GM19467 (cell line): ENCODE data around the gene SGO1.
A peak's percentile ranks its signal among the peaks of the same experiment; 100 is the strongest.
"Not testable (repeated sequence)": the region's sequence is repeated elsewhere in the genome, so short reads cannot be mapped to it uniquely, and the experiment has no call there.

Source experiments
- ATAC-seq: cut with Tn5 transposase; IDR thresholded peaks from one replicate; pipeline ENCODE4 v1.9.1; 2021; ENCODE audit warnings: mild to moderate bottlenecking, moderate library complexity; ENCODE audit not compliant: unreplicated experiment

The SGO1 gene

DNA sequence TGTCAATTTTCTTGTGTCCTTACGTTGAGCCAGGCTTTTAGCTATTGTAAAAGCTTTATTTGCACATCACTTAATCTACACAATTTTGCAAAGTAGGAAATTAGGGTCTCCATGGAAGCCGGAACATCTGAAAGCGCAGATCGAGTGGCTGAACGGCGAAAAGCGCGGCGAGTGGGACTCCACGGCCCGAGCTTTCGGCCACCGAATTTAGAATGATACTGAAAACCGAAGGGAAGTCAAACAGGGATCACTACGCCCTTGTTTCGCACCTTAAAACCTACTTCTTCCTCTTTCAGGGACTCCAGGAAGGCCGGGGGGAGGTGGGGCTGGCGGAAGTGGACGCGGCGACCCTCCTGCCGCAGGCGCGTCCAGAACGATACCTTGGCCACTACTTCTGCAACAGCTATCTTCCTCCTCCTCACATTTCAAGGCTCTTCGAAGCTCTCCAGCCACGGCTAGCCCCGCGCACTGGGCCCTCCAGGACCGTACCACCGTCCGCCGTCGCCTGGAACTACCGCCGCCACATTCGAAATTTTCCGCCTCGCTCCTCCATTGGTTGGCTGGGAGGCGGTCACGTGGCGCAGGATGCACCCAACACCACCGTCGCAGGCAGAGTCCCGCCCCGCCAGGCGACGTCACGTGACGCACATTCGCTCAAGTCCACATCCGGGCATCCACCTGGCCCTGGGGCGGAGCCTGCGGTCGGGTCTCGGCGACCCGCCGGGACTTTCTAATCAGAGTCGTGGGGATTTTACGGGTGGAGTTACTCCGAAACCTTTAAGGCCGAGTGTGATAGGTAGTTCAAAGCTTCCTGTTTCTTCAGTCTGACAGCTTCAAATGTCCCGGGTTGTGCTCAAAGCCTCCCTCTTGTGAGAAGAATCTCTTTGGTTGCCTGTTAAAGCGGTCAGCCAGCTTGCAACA, at the start of gene SGO1:
TSS of gene SGO1 (minus strand) at position 528 of the 921 bp plus-strand sequence. CDS start 2,179 bp downstream, outside the sequence.
- peak; percentile 96 for ATAC-seq

DNA sequence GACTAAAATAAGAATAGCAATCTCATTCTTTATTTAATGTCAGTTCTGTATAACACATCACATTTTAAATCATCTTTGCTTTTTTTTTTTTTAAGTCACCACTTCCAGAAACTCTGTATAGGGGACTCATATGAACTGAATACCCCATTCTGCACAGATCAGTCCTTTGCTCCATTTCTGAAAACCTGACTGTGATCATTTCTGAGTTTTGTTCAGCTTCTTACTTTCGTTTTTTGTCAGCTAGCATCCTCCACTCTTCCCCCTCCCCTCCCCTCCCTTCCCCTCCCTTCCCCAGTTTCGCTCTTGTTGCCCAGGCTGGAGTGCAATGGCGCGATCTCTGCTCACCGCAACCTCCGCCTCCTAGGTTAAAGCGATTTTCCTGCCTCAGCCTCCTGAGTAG, 49.8 kb upstream of the SGO1 start:
- ATAC-seq, result no peak

DNA sequence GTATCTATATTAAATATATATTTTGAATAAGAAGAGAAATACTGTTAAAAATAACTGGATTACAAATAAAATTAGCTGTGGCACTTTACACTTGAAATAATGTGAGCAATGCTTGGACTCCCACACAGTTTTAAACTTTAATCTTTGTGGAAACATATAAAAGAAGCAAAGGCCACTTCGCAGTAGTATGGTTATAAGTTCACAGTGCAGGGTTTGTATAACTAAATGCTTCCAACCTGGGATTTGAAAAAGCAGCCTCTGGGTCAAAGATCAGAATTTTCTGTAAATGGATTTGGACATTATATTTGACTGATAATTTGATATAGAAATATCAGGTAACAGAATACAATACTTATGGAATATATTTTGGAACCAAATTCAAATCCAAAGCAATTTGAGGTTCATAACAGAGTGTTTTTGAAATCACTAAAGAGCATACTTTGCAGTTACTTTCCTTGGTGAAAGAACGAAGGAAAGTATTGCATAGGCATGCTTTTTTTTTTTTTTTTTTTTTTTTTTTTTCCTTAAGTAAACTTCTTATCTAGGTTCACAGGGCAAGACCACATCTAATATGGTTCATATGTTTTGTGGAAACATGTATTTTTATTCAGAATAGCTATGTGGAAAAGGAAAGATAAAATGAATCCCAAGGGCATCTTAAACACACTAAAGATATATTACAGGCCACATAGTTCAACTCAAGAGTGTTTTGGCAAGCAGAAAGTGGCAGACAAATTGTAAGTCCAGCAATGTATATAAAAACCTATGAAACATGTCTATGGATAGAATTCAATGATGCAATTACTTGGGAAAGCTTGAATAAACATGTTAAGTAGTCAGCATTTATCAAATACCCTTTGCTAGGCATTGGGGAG, 47.1 kb upstream of the SGO1 start:
- ATAC-seq, result no peak

DNA sequence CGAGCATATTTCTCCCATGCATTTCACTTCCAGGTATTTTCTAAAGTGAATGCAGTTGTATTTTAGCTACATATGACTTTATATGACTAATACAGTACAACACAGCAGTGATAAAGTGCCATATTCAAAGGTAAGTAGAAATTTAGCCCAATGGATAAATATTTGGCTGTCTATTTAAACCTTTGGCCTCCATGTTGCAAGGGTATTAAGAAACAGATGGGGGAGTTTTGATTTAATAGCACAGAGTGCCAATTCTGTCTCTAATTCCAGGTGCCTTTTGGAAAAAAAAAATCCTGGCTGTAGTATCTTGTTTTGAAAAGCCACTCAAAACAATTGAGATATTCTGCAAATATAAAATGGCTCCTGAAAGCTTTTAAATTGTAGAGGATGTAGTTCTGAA, 44.9 kb upstream of the SGO1 start:
- no peak for ATAC-seq

DNA sequence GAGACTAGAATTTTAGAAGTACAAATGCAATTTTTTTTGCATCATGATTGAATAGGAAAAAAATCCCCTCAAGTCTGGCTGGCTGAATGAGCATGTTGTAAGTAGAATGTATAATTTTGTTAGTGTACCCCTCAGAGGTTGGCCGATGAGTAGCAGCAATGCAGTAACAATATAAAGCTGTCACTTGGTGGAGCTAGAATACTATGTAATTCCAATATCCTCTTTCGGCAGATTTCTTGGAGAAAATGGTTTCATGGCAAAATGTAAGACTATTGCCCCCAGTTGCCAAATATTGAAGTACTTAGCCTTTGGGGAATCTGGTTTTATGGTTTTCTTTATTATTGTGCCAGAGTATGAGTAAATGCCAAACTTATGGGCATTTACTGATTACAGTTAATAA, 39.8 kb upstream of the SGO1 start:
- ATAC-seq, result no peak

DNA sequence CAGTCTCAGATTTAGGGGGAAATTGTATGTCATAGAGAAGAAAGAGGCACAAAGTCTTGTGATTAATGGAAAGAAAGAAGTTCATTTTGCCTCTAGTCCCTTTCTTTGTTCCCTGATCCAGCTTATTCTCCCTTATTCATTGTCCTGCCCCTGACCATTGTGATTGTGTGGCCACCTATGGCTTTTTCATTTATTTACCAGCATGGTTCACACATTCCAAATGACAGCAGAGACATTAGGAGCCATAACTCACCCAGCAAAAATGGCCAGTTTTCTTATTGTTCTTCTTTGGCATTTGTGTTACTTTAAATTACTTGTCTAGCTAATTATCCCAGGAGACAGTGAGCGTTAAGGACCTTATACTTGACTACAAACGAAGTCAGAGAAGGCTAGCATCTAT, 36.3 kb upstream of the SGO1 start:
- no peak for ATAC-seq

DNA sequence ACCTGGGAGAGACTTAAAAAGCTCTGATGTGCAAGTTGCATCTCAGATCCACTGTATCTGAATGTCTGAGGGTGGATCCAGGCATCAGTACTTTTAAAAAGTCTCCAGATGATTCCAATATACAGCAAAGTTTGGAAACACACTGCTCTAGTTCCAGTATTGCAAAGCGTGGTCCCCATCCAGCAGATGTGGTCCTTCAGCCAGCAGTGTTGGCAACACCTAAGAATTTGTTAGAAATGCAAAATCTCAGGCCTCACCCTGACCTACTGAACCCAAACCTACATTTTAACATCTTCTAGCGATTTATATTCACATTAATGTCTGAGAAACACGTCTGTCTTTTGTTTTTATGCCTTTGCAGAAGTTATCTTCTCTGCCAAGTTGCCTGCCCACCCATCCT, 32.2 kb upstream of the SGO1 start:
- no peak for ATAC-seq

DNA sequence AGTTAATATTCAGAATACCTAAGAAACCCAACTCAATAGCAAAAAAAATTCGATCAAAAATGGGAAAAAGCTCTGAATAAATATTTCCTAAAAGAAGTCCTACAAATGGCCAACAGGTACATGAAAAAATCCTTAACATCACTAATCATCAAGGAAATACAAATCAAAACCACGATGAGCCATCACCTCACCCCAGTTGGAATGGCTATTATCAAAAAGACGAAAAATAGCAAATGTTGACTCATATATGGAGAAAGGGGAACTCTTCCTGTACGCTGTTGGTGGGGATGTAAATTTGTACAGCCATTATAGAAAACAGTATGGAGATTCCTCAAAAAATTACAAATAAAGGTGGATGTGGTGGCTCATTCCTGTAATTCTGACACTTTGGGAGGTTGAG, 29.6 kb upstream of the SGO1 start:
- no peak for ATAC-seq

DNA sequence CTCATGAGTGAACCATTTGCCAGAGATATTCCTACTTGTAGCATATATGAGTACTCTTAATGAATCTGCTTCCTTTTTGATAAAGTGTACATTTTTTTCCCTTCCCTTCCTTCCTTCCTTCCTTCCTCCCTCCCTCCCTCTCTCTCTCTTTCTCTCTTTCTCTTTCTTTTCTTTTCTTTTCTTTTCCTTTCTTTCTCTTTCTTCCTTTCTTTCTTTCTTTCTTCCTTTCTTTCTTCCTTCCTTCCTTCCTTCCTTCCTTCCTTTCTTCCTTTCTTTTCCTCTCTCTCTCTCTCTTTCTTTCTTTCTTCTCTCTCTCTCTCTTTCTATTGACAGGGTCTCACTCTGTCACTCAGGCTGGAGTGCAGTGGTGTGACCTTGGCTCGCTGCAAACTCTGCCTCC, 27.5 kb upstream of the SGO1 start:
- ATAC-seq, result not testable (repeated sequence)

DNA sequence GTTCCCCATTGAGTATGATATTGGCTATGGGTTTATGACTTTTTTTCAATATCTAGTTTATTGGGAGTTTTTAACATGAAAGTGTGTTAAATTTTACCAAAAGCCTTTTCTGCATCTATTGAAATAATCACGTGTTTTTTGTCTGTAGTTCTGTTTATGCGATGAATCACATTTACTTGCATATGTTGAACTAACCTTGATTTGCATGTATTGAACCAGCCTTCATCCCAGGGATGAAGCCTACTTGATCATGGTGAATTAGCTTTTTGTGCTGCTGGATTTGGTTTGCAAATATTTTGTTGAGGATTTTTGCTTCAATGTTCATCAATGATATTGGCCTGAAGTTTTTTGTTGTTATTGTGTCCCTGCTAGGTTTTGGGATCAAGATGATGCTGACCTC, 21.9 kb upstream of the SGO1 start:
- not testable (repeated sequence) for ATAC-seq

DNA sequence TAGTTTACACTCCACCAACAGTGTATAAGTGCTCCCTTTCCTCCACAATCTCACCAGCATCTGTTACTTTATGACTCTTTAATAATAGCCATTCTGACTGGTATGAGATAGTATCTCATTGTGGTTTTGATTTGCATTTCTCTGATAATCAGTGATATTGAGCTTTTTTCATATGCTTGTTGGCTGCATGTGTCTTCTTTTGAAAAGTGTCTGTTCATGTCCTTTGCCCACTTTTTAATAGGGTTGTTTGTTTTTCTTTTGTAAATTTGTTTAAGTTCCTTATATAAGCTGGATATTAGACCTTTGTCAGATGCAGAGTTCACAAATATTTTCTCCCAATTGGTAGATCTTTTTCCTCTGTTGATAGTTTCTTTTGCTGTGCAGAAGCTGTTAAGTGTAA, 19.9 kb upstream of the SGO1 start:
- not testable (repeated sequence) for ATAC-seq

DNA sequence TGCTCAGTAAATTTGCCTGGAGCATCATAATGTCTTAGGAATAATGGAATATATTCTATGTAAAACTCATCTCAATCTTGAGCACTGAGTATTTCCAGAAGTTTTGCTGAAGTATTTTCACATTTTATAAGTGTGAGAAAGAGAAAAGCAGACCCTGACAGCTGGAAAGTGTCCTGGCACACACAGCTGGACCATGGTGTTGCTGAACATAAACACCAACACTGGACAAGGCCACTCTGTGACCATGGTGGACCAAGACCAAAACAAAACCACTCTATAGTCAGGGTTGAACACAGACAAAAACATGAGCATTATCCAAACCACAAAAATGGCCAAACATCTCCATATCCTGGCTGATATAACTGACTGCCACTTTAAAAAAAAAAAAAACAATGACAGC, 15.1 kb upstream of the SGO1 start:
- no peak for ATAC-seq

DNA sequence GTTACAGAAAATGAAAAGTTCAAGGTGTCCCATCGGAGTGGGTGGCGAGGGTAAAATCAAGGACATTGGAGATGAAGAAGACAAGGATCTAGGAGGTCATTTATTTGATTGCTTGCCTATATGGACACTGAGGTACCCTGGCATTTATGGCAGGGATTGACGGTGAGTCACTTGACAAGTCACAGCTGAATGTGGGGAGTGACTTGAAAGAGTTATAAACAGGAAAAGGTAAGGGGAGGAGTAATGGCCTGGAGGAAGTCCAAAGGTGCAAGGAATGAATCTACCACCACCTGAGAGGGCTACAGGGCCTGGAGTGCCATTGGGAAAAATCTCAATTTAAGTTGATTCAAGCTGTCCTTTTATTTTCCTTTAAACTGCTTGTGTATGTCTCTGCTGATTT, 11.8 kb upstream of the SGO1 start:
- no peak for ATAC-seq

DNA sequence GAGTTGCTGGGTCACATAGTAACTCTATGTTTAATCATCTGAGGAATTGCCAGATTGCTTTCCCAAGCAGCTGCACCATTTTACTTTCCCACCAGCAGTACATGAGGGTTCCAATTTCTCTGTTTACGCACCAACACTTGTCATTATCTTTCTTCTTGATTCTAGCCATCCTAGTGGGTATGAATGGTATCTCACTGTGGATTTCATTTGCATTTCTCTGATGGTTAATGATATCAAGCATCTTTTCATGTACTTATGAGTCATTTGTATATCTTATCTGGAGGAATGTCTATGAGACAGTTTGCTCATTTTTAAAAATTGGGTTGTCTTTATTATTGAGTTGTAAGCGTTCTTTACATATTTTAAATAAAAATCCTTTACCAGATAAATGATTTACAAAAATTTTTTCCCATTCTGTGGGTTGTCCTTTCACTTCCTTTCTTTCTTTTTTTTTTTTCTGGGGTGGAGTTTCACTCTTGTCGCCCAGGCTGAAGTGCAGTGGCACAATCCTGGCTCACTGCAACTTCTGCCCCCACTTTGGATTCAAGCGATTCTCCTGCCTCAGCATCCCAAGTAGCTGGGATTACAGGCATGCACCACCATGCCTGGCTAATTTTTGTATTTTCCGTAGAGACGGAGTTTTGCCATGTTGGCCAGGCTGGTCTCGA, 8.9 kb upstream of the SGO1 start:
- ATAC-seq, result no peak

DNA sequence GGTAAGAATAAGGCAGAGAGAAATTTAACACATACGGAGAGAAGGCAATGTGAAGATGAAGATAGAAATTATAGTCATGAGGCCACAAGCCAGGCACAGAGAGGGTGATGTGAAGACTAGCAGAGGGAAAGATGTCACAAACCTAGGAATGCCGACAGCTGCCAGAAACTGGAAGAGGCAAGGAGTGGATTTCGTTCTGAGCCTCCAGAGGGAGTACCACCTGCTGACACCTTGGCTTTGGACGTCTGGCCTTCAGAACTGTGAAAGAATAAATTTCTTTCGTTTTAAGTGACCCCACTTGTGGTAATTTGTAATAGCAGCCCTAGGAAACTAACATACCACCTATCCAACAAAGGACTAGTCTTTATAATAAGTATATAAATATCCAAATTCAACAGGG, 5.0 kb upstream of the SGO1 start:
- no peak for ATAC-seq

DNA sequence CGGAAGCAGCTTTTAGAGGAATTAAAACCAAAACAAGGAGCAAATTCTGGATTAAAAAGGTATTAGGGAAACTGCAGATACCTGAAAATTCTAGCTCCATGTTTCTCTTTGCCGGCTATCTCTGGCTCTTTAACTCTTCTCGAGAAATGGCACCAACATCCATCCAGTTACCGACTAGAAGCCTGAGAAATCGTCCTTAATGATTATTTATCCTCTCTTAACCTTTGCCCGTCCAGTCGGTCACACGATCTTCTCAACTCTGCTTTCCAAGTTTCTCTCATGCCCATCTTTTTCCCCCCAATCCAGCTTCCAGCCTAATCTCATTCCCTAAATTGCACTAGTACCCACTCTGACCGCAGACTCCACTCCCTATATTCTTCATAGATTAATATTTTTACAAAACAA, 596 bp upstream of the SGO1 start:
- ATAC-seq, result peak; percentile 2

DNA sequence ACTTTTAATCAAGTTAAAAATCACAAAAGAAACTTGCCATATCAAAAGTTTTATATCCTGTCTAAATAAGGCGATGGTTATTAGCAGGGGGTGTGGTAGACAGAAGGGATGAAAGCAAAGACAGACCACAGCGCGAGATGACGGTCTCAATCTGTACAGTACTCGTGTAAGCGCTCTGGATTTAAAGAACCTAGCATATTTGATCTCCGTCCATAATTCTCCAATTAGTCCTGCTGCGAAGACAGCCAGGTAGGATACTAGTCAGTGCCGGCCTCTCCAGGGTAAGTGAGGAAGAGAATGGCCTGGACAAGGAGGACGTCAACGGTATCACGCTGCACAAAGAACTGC, 701 bp downstream of the SGO1 start:
- peak; percentile 12 for ATAC-seq

DNA sequence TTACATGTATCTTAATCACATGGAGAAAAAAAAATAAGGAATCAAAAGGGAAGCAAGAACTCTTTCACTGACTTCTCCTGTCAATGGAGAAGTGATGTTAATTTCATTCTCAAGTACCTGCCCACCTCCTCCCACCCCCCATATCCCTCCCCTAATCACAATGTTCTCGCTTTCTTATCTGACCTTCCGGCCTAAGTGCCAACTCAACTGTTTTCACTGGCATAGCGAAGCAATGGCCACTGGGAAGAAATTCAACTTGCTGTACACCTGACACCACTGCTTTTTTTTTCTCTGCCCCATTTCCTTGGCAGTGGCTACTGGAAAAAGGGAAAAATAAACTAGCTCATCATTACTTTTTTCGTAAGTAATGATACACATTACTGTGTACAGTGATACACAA, 3.8 kb downstream of the SGO1 start:
- no peak for ATAC-seq

DNA sequence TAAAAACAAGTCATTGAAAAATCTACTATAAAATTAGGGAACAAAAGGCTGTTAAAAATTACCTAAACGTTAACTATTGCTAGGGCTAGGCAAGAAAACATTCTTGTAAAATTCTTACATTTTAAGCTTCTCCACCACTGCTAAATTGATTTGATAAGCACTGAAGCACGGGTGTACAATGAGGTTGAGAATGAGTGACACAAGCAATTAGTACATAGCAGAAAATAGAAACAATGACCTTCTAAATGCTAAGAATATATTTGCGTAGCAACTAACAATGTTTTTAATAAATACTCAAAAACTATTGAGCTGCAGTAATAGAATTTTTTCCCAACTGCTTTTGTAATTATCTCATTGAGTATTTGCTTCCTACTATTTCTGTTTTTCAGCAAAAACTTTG, 4.7 kb downstream of the SGO1 start:
- ATAC-seq, result no peak

DNA sequence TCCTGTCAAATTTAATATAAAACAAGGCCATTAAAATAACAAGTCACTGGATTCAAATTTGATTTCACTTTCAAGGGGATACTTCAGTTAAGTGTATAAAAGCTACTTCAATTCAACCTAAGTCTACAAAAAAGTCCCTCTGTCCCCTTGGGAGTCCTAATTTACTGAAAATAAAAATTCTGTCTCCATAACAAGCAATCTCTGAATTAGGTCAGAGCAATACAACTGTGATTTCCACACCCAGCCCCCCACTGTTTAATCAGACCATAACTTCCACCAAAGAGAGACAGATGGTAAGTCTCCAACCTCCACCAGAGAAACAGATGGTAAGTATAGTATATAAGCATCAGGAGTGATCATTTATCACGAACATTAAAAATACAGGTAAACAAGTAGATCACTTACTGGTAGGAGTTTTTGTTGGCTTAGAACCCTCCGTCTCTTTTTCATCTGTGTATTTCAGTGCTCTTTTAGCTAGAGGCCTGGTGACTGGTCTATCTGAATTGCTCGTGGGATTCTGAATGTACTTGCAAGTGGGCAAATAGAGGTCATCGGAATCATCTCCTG, 12.1 kb downstream of the SGO1 start:
- ATAC-seq, result no peak

DNA sequence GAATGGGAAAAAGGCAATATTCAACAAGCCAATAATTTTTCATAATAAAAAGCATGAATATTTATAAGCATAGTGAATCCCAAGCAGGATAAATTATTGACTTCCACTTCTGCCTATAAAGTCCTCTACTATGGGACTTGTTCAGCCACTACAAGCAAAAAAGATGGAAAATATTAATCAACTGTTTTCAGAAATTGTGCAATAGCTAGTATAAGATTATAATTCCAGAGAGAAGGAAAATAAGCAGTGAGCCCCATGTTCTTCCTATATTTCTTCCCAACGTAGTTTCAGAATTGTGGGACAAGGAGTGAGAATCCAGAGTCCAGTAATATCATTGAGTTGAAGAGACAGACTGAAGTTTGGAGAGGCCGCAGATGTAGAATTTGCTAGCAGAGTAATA, 24.3 kb downstream of the SGO1 start:
- ATAC-seq, result no peak
